Renal cortical epithelial cell (primary cell): ENCODE data around the gene PM20D1. TPM values are rescaled to one million over a fixed set of nuclear protein-coding genes. Genes with fewer than 3 reads are reported as not detected.
"Not testable (repeated sequence)": the region's sequence is repeated elsewhere in the genome, so short reads cannot be mapped to it uniquely, and the experiment has no call there.

Source experiments
- DNase-seq: peaks from one replicate; pipeline ENCODE4 v3.0.0-alpha.2; 2011; ENCODE audit warnings: low read depth
- total RNA-seq: library from RNA; depleted of rRNA; stranded (reverse); fragments of >200 nt; gene quantifications from 2 replicates; pipeline ENCODE4 v1.2.3, GENCODE V29; 2014

The PM20D1 gene
- total RNA-seq, 1 donor from 2014 or later, result 0.05 TPM

- DNase-seq, result no peak
Observed at GRCh38 chr1:205840146-205840923, 9.6 kb downstream of the PM20D1 start.

GRCh38 chr1:205837382-205837970 is 12.5 kb downstream of the PM20D1 start:
- DNase-seq, result no peak

GRCh38 chr1:205834751-205835150 is 15.2 kb downstream of the PM20D1 start:
- no peak for DNase-seq

GRCh38 chr1:205832326-205832751 is 17.6 kb downstream of the PM20D1 start:
- no peak for DNase-seq

DNA sequence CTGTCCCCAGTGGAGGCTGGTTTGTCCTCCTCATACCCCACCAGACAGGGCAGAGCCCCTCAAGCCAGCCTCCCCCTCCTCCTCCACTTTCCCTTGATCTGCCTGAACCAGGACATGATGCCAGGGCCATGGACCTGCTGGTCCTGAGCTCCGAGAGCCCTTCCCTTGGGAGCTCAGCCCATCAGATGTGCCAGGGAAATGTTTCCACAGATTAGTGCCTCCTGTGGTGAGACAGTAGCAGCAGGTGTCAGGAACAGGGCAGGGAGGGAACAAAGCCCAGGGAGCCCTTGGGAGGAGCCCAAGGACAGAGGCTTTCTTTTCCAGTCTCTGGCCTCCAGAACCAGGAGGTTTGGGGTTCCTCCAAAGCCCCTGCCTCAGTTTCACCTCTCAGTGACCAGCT is 22.3 kb downstream of the PM20D1 start:
- DNase-seq, result no peak

GRCh38 chr1:205826995-205827394 is 22.9 kb downstream of the PM20D1 start:
- DNase-seq, result no peak

- no peak for DNase-seq
Observed at GRCh38 chr1:205826016-205826806, 23.7 kb downstream of the PM20D1 start.

GRCh38 chr1:205824180-205824579 is 25.8 kb downstream of the PM20D1 start:
- DNase-seq, result no peak

DNA sequence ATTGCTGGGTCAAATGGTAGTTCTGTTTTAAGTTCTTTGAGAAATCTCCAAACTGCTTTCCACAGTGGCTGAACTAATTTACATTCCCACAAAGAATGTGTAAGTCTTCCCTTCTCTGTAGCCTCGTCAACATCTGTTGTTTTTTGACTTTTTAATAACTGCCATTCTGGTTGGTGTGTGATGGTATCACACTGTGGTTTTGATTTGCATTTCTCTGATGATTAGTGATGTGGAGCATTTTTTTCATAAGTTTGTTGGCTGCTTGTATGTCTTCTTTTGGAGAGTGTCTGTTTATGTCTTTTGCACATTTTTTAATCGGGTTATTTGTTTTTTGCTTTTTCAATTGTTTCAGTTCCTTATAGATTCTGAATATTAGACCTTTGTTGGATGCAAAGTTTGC is 26.7 kb downstream of the PM20D1 start:
- not testable (repeated sequence) for DNase-seq

- no peak for DNase-seq
Observed at GRCh38 chr1:205822397-205822796, 27.5 kb downstream of the PM20D1 start.

GRCh38 chr1:205817988-205818387 is 31.9 kb downstream of the PM20D1 start:
- DNase-seq, result no peak

DNA sequence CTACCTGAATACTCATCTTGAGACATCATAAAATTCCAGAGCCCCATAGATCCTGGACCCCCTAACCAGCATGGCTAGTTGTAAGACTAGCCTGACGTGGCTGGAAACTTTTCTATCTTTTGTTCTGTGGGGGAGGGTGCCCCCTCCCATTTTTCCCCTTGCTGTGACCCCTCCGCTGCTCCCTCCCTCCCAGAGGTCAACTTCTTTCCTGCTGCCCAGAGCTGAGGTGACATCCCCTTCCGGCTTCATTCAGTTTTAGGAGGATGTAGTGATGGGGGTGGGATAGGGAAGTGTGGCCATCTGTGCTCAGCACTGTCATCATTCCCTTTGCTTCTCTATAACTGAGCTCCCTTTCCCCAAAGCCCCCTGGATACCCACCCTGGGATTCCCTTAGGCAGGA is 32.6 kb downstream of the PM20D1 start:
- DNase-seq, result no peak

DNA sequence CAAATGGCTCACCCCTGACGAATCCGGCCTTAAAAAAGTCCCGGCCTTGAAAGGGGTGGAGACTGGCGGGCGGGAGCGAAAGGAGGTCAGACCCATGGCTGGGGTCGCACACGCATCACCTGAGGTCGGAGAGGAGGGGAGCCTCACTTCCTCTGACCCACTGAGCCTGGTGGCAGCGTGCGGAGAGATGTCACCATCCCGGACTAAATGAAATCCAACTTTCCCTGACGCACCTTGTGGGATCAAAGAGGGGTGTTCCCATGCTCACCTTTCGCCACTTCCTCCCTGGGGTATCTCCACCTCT is 36.2 kb downstream of the PM20D1 start:
- peak; percentile 49 for DNase-seq

GRCh38 chr1:205812878-205813754 is 36.8 kb downstream of the PM20D1 start, which contains the start of gene SLC41A1:
Gene SLC41A1 (minus strand): TSS chr1:205813198. CDS start chr1:205810441, 2,757 bp downstream.
- peak; percentile 69 for DNase-seq

- no peak for DNase-seq
Observed at GRCh38 chr1:205812271-205812877, 37.6 kb downstream of the PM20D1 start.

DNA sequence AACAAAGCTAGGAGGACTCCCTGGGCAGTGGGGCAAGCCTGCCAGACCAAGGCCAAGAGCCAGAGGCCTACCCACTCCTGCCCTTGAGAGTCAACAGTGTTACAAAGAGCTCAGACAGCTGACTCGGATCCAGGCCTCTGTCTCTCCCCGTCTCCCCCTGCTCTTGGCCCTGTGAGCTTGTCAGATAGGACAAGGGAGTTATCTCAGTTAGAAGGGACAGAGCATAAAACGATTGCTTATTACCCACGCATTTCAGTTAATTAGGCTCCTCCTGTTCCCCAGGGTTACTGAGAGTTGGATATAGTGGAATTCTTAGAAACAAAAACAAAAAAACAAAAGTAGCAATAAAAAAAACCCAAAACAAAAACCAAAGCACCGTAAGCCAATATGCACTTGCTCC is 38.3 kb downstream of the PM20D1 start:
- no peak for DNase-seq

DNA sequence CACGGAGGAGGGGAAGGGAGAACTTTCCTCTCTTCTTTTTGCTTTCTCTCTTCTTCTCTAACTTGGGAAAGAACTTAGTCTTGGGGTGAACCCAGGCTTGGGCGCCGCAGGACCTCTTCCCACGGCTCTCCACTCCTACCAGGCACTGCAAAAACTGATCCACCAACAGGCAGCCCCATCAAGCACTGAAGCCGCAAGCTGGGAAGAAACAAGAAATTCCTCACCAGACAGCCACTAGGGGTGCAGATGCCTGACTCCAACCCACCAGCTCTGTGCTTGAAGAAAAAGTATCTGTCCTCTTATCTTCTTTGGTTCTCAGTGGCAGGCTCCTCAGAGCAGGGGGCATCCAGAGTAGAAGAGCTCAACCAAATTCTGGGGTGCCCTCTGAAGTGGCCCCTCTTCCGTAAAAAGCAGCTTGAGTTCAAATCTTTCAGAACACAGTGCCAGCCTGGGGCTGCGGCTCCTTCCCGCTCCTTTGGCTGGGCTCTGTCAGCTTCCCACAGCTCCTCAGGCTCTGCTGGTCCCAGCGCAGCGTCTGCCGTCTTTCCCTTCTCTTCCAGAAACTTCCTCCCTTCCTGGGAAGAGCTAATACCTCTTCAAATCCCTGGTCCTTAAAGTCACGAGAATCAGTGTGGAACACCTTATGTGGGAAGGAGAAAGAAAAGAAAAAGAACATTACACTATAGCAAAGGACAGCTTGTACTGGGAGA is 39.3 kb downstream of the PM20D1 start:
- no peak for DNase-seq

GRCh38 chr1:205809942-205810345 is 40.0 kb downstream of the PM20D1 start:
- no peak for DNase-seq

- DNase-seq, result no peak
Observed at GRCh38 chr1:205809469-205809868, 40.5 kb downstream of the PM20D1 start.

- no peak for DNase-seq
Observed at GRCh38 chr1:205805082-205805711, 44.7 kb downstream of the PM20D1 start.
